Chondrocyte (in vitro differentiated cells): ENCODE measurements around the gene CCDC117. TPM values are rescaled to one million over a fixed set of nuclear protein-coding genes. Genes with fewer than 3 reads are reported as not detected.
A peak's percentile ranks its signal among the peaks of the same experiment; 100 is the strongest.
"Not testable (repeated sequence)": the region's sequence is repeated elsewhere in the genome, so short reads cannot be mapped to it uniquely, and the experiment has no call there.

Source experiments
- DNase-seq: peaks from one replicate; pipeline ENCODE4 v3.0.0; 2021; ENCODE audit warnings: mixed read lengths, low spot score
- H3K27ac Mint-ChIP-seq: one replicate; pipeline ENCODE4 v1.8.0; 2021; ENCODE audit warnings: mild to moderate bottlenecking, moderate library complexity, mixed read lengths; ENCODE audit not compliant: unreplicated experiment
- H3K27me3 Mint-ChIP-seq: 2 replicates; pipeline ENCODE4 v1.8.0; 2021; ENCODE audit warnings: low read depth, mixed read lengths
- H3K36me3 Mint-ChIP-seq: 2 replicates; pipeline ENCODE4 v1.8.0; 2021; ENCODE audit warnings: low read depth, mixed read lengths
- H3K4me1 Mint-ChIP-seq: 2 replicates; pipeline ENCODE4 v1.8.0; 2021; ENCODE audit warnings: low read depth, mild to moderate bottlenecking, mixed read lengths
- H3K4me3 Mint-ChIP-seq: one replicate; pipeline ENCODE4 v1.8.0; 2021; ENCODE audit warnings: mild to moderate bottlenecking, moderate library complexity, mixed read lengths; ENCODE audit not compliant: unreplicated experiment
- H3K9me3 Mint-ChIP-seq: 2 replicates; pipeline ENCODE4 v1.8.0; 2021; ENCODE audit warnings: low read depth, mixed read lengths
- CTCF ChIP-seq: fragments of 200-600 bp; sonication (generic); IDR thresholded peaks from 2 replicates; pipeline ENCODE4 v1.5.0; 2021; ENCODE audit warnings: antibody characterized with exemption, mild to moderate bottlenecking, moderate library complexity
- total RNA-seq: library from RNA; stranded (reverse); gene quantifications from 3 replicates; pipeline ENCODE4 v1.2.1, GENCODE V29; 2021

Gene CCDC117
- total RNA-seq, 1 donor from 2014 or later = 23.4 TPM

GRCh38 chr22:28736301-28737155 lies 36.0 kb upstream of the CCDC117 start:
- Mint-ChIP-seq H3K27ac (no peak overlapping the region), H3K36me3 (no peaks in the 10 kb centered on the region), H3K27me3 (no peaks in the 10 kb centered on the region), H3K4me3 (no peak overlapping the region), H3K4me1 (peaks cover 8% of the 10 kb centered on the region), H3K9me3 (no peaks in the 10 kb centered on the region)
- TF ChIP-seq CTCF = no peak
- no peak for DNase-seq

- no peaks in the 10 kb centered on the region for H3K36me3 Mint-ChIP-seq
These were observed 34.8 kb upstream of the CCDC117 start for GRCh38 chr22:28737701-28738100.

GRCh38 chr22:28738876-28739275 lies 33.6 kb upstream of the CCDC117 start:
- H3K36me3 Mint-ChIP-seq, DNase-seq, H3K27ac Mint-ChIP-seq, H3K4me3 Mint-ChIP-seq, H3K27me3 Mint-ChIP-seq, H3K9me3 Mint-ChIP-seq: not testable (repeated sequence)
- H3K4me1 Mint-ChIP-seq = peaks cover 24% of the 10 kb centered on the region

More at GRCh38 chr22:28737701-28738100, 34.8 kb upstream of the CCDC117 start:
- H3K27ac Mint-ChIP-seq = no peak overlapping the region
- H3K9me3 Mint-ChIP-seq = no peaks in the 10 kb centered on the region
- no peak for DNase-seq
- TF ChIP-seq CTCF = no peak
- no peak overlapping the region for H3K4me3 Mint-ChIP-seq
- no peaks in the 10 kb centered on the region for H3K27me3 Mint-ChIP-seq
- peaks cover 13% of the 10 kb centered on the region for H3K4me1 Mint-ChIP-seq

- H3K36me3 Mint-ChIP-seq = peaks cover 8% of the 10 kb centered on the region
These were observed 31.2 kb upstream of the CCDC117 start for GRCh38 chr22:28741200-28741784.

GRCh38 chr22:28741785-28742561 lies 30.5 kb upstream of the CCDC117 start, which contains the start of the genes CHEK2 and HSCB:
Gene CHEK2, minus strand, starts transcription at chr22:28741820. Its CDS starts 7,099 bp downstream, at chr22:28734721.
Gene HSCB, plus strand, starts transcription at chr22:28742039. Its CDS starts 57 bp downstream, at chr22:28742096.
- TF ChIP-seq CTCF = peak; percentile 32
- no peaks in the 10 kb centered on the region for H3K9me3 Mint-ChIP-seq
- H3K27ac Mint-ChIP-seq = peak within 1 kb of the TSS; percentile 96
- H3K36me3 Mint-ChIP-seq = peaks cover 8% of the 10 kb centered on the region
- H3K4me1 Mint-ChIP-seq = peaks cover 24% of the 10 kb centered on the region
- H3K27me3 Mint-ChIP-seq = no peaks in the 10 kb centered on the region
- peak; percentile 99 for DNase-seq
- peak within 1 kb of the TSS; percentile 96 for H3K4me3 Mint-ChIP-seq

More at GRCh38 chr22:28741200-28741784, 31.2 kb upstream of the CCDC117 start:
- Mint-ChIP-seq H3K27me3 (no peaks in the 10 kb centered on the region), H3K4me3 (peak overlapping the region; percentile 96), H3K9me3 (no peaks in the 10 kb centered on the region), H3K4me1 (peaks cover 24% of the 10 kb centered on the region), H3K27ac (peak overlapping the region; percentile 96)
- DNase-seq = no peak
- TF ChIP-seq CTCF = no peak
